GM12801 (cell line): ENCODE results near the gene GPLD1.

Experiments used
- TF ChIP-seq, protein P1 (sequence below): IDR thresholded peaks from one replicate; pipeline ENCODE4 v1.5.1; 2011; ENCODE audit warnings: control low read depth; ENCODE audit not compliant: insufficient read length; ENCODE audit errors: extremely low read depth

GPLD1 gene

GRCh38 chr6:24440897-24441598 is 48.3 kb downstream of the GPLD1 start:
- TF ChIP-seq, protein P1, sequence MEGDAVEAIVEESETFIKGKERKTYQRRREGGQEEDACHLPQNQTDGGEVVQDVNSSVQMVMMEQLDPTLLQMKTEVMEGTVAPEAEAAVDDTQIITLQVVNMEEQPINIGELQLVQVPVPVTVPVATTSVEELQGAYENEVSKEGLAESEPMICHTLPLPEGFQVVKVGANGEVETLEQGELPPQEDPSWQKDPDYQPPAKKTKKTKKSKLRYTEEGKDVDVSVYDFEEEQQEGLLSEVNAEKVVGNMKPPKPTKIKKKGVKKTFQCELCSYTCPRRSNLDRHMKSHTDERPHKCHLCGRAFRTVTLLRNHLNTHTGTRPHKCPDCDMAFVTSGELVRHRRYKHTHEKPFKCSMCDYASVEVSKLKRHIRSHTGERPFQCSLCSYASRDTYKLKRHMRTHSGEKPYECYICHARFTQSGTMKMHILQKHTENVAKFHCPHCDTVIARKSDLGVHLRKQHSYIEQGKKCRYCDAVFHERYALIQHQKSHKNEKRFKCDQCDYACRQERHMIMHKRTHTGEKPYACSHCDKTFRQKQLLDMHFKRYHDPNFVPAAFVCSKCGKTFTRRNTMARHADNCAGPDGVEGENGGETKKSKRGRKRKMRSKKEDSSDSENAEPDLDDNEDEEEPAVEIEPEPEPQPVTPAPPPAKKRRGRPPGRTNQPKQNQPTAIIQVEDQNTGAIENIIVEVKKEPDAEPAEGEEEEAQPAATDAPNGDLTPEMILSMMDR = no peak

- TF ChIP-seq, protein P1 = no peak
Measured at GRCh38 chr6:24439858-24440539, 49.4 kb downstream of the GPLD1 start.

GRCh38 chr6:24436979-24437378 is 52.4 kb downstream of the GPLD1 start:
- TF ChIP-seq, protein P1 = no peak

DNA sequence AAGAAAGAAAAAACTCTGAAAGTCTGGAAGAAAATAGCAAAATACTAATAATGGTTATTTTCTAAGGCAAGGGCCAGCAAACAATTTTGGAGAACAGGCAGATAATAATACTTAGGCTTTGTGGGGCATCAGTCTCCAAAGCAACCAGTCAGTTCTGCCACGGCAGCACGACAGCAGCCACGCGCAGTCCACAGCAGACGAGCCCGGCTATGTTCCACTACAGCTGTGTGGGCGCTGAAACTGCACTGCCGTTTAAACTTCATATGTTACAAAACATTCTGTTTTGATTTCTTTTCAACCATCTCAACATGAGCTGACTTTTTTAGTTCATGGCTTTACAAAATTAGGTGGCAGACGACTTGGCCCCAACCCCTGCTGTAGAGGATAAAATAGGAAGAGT is 56.8 kb downstream of the GPLD1 start:
- TF ChIP-seq, protein P1 = no peak

- TF ChIP-seq, protein P1 = no peak
Measured at GRCh38 chr6:24431045-24431451, 58.3 kb downstream of the GPLD1 start.

DNA sequence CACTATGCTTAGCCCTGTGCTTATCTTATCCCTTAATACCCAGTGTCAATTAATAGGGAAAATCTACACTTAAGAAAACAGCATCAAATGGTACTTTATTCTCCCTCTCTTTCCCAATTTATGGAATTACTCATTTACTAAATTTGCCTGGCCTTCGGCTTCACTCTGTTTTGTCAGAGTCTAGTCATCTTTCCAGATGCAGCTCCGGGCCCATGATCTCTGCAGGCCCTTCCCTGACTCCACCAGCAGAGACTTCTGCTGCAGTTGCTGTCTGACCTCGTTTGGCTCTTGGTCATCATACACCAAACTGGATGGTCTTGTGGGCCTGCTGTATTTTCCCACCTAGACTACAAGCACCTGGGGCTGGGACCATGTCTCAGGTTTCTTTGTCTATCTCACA is 59.3 kb downstream of the GPLD1 start:
- TF ChIP-seq, protein P1 = no peak

- TF ChIP-seq, protein P1 = no peak
Measured at GRCh38 chr6:24429146-24429545, 60.2 kb downstream of the GPLD1 start.
